ENCODE results near the gene PERM1. TPM values are rescaled to one million over a fixed set of nuclear protein-coding genes. Genes with fewer than 3 reads are reported as not detected.

The PERM1 gene
- total and polyA plus RNA-seq, 2 of the 13 experiments (the other 11 are each of a cell fraction or from before 2014, with no cell fraction given), result 0.04 to 0.29 TPM

GRCh38 chr1:941588-942383 is 40.1 kb downstream of the PERM1 start (continued):
- TF ChIP-seq TRAFD1 (CRISPR knock-in tag; IDR thresholded peaks at IDR 0.05; ENCODE audit: borderline replicate concordance) (no peak), HOXA7 (CRISPR knock-in tag; IDR thresholded peaks at IDR 0.05) (no peak), MAF1 (CRISPR knock-in tag; IDR thresholded peaks at IDR 0.05; ENCODE audit: borderline replicate concordance) (no peak), ZNF329 (CRISPR knock-in tag; IDR thresholded peaks at IDR 0.05; ENCODE audit: low read depth) (no peak), ZBTB33 (CRISPR knock-in tag; IDR thresholded peaks at IDR 0.05) (no peak), RAD51 (IDR thresholded peaks at IDR 0.05; ENCODE audit: borderline replicate concordance) (no peak), NCOA2 (CRISPR knock-in tag; IDR thresholded peaks at IDR 0.05) (no peak), ZNF451 (CRISPR knock-in tag; IDR thresholded peaks at IDR 0.05) (no peak), AHR (CRISPR knock-in tag; IDR thresholded peaks at IDR 0.05) (no peak), NFKBIZ (CRISPR knock-in tag; IDR thresholded peaks at IDR 0.05) (no peak), TSC22D2 (CRISPR knock-in tag; IDR thresholded peaks at IDR 0.05; ENCODE audit: borderline replicate concordance) (no peak), ONECUT2 (CRISPR knock-in tag; IDR thresholded peaks at IDR 0.05) (no peak), ZNF652 (CRISPR knock-in tag; IDR thresholded peaks at IDR 0.05; ENCODE audit: borderline replicate concordance, low read depth) (no peak), GMEB1 (CRISPR knock-in tag; IDR thresholded peaks at IDR 0.05; ENCODE audit: borderline replicate concordance) (no peak), PHF21A (CRISPR knock-in tag; IDR thresholded peaks at IDR 0.05) (peak; percentile 49), ZSCAN31 (CRISPR knock-in tag; IDR thresholded peaks at IDR 0.05; ENCODE audit: low read depth) (no peak), ZNF567 (CRISPR knock-in tag; IDR thresholded peaks at IDR 0.05; ENCODE audit: borderline replicate concordance) (no peak), STAT5B (CRISPR knock-in tag; IDR thresholded peaks at IDR 0.05) (no peak), SKI (IDR thresholded peaks at IDR 0.05; ENCODE audit: partially characterized antibody) (peak; percentile 48), ZNF354B (CRISPR knock-in tag; IDR thresholded peaks at IDR 0.05) (no peak), U2AF1 (optimal IDR thresholded peaks at IDR 0.05; ENCODE audit: low read depth, low read length) (no peak), TGIF2 (CRISPR knock-in tag; IDR thresholded peaks at IDR 0.05) (no peak), ARNTL (CRISPR knock-in tag; IDR thresholded peaks at IDR 0.05) (no peak), ZNF337 (CRISPR knock-in tag; IDR thresholded peaks at IDR 0.05; ENCODE audit: borderline replicate concordance, low read depth) (no peak), HNF1B (CRISPR knock-in tag; IDR thresholded peaks at IDR 0.05) (no peak)
